OCI-LY1 (cell line): Measurements from ENCODE around the gene SELENOO.

ENCODE experiments used
- H2AFZ ChIP-seq: fragments of 200-600 bp; sonication (generic), shearing (Covaris generic); 2 replicates; pipeline ENCODE4 v1.6.0; 2014; ENCODE audit warnings: antibody characterized with exemption, mild to moderate bottlenecking, low read length
- H3F3A ChIP-seq: fragments of 200-600 bp; sonication (generic), shearing (Covaris generic); 2 replicates; pipeline ENCODE4 v1.6.0; 2014; ENCODE audit warnings: mild to moderate bottlenecking, antibody characterized with exemption, low read length, moderate library complexity; ENCODE audit not compliant: insufficient read depth
- H3K27ac ChIP-seq: fragments of 200-600 bp; sonication (generic); 2 replicates; pipeline ENCODE4 v1.5.1; 2014; ENCODE audit warnings: low read length, mixed run types, mild to moderate bottlenecking, low read depth; ENCODE audit not compliant: poor library complexity, severe bottlenecking
- H3K27me3 ChIP-seq: fragments of 200-600 bp; sonication (generic); 2 replicates; pipeline ENCODE4 v1.6.0; 2014; ENCODE audit warnings: antibody characterized with exemption, mild to moderate bottlenecking, low read length, moderate library complexity; ENCODE audit not compliant: insufficient read depth
- H3K36me3 ChIP-seq: fragments of 200-600 bp; sonication (generic); 2 replicates; pipeline ENCODE4 v1.6.1; 2014; ENCODE audit warnings: mild to moderate bottlenecking, antibody characterized with exemption, low read length, moderate library complexity, mixed read lengths; ENCODE audit not compliant: insufficient read depth
- H3K4me1 ChIP-seq: fragments of 200-600 bp; sonication (generic); 2 replicates; pipeline ENCODE4 v1.5.1; 2014; ENCODE audit warnings: mild to moderate bottlenecking, low read length, moderate library complexity; ENCODE audit not compliant: insufficient read depth, severe bottlenecking
- H3K4me2 ChIP-seq: fragments of 200-600 bp; sonication (generic), shearing (Covaris generic); 2 replicates; pipeline ENCODE4 v1.6.1; 2014; ENCODE audit warnings: low read length
- H3K4me3 ChIP-seq: fragments of 200-600 bp; sonication (generic); 2 replicates; pipeline ENCODE4 v1.5.1; 2014; ENCODE audit warnings: low read length, low read depth, mild to moderate bottlenecking, mixed read lengths; ENCODE audit not compliant: poor library complexity, severe bottlenecking
- H3K79me2 ChIP-seq: fragments of 200-600 bp; shearing (Covaris generic); 2 replicates; pipeline ENCODE4 v1.6.1; 2016; ENCODE audit warnings: mixed run types, low read length, mixed read lengths; ENCODE audit not compliant: insufficient read depth
- H3K9ac ChIP-seq: fragments of 200-600 bp; sonication (generic), shearing (Covaris generic); 2 replicates; pipeline ENCODE4 v1.6.1; 2014; ENCODE audit warnings: mild to moderate bottlenecking, low read length, mixed read lengths
- H3K9me2 ChIP-seq: fragments of 200-600 bp; sonication (generic), shearing (Covaris generic); 2 replicates; pipeline ENCODE4 v1.6.1; 2014; ENCODE audit warnings: low read depth, mild to moderate bottlenecking, low read length, mixed read lengths
- H3K9me3 ChIP-seq: fragments of 200-600 bp; shearing (Covaris generic); 2 replicates; pipeline ENCODE4 v1.6.1; 2014; ENCODE audit warnings: low read length, mixed read lengths
- H4K20me1 ChIP-seq: fragments of 200-600 bp; sonication (generic), shearing (Covaris generic); 2 replicates; pipeline ENCODE4 v1.6.0; 2016; ENCODE audit warnings: mild to moderate bottlenecking, low read length; ENCODE audit not compliant: insufficient read depth
- EZH2 ChIP-seq: fragments of 200-600 bp; sonication (generic), shearing (Covaris generic); IDR thresholded peaks from 2 replicates; pipeline ENCODE4 v1.8.0; 2017; ENCODE audit warnings: borderline replicate concordance, mixed run types, mild to moderate bottlenecking, antibody characterized with exemption, low read length, moderate library complexity, mixed read lengths
- TF ChIP-seq, protein P1 (sequence below): fragments of 200-600 bp; sonication (generic), shearing (Covaris generic); IDR thresholded peaks from 2 replicates; pipeline ENCODE4 v1.5.1; 2017; ENCODE audit warnings: mild to moderate bottlenecking, antibody characterized with exemption, low read length, moderate library complexity, mixed read lengths

The SELENOO gene

GRCh38 chr22:50205781-50206569 lies 5.2 kb downstream of the SELENOO start:
- peak overlapping the region; percentile 71 for H3K27ac ChIP-seq
- peaks cover 64% of the 10 kb centered on the region for H3K36me3 ChIP-seq
- TF ChIP-seq EZH2 = no peak
- TF ChIP-seq, protein P1, sequence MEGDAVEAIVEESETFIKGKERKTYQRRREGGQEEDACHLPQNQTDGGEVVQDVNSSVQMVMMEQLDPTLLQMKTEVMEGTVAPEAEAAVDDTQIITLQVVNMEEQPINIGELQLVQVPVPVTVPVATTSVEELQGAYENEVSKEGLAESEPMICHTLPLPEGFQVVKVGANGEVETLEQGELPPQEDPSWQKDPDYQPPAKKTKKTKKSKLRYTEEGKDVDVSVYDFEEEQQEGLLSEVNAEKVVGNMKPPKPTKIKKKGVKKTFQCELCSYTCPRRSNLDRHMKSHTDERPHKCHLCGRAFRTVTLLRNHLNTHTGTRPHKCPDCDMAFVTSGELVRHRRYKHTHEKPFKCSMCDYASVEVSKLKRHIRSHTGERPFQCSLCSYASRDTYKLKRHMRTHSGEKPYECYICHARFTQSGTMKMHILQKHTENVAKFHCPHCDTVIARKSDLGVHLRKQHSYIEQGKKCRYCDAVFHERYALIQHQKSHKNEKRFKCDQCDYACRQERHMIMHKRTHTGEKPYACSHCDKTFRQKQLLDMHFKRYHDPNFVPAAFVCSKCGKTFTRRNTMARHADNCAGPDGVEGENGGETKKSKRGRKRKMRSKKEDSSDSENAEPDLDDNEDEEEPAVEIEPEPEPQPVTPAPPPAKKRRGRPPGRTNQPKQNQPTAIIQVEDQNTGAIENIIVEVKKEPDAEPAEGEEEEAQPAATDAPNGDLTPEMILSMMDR = no peak
- no peak overlapping the region for H3K4me3 ChIP-seq
- H3K9me2 ChIP-seq = no peaks in the 10 kb centered on the region
- no peak overlapping the region for H3K4me2 ChIP-seq
- peaks cover 44% of the 10 kb centered on the region for H3K4me1 ChIP-seq
- H4K20me1 ChIP-seq = no peaks in the 10 kb centered on the region
- H3K27me3 ChIP-seq = no peaks in the 10 kb centered on the region
- H2AFZ ChIP-seq = no peak overlapping the region
- no peak overlapping the region for H3K9ac ChIP-seq
- peaks cover 25% of the 10 kb centered on the region for H3K79me2 ChIP-seq
- no peaks in the 10 kb centered on the region for H3K9me3 ChIP-seq
- H3F3A ChIP-seq = no peaks in the 10 kb centered on the region

- H3K4me2 ChIP-seq = no peak overlapping the region
- no peak overlapping the region for H3K9ac ChIP-seq
- H3K4me3 ChIP-seq = no peak overlapping the region
- no peaks in the 10 kb centered on the region for H3K9me3 ChIP-seq
- TF ChIP-seq EZH2 = no peak
- TF ChIP-seq, protein P1 = peak; percentile 66
- H3K27me3 ChIP-seq = no peaks in the 10 kb centered on the region
- H2AFZ ChIP-seq = no peak overlapping the region
- peaks cover 24% of the 10 kb centered on the region for H3K79me2 ChIP-seq
- H3K27ac ChIP-seq = peak overlapping the region; percentile 71
- H4K20me1 ChIP-seq = no peaks in the 10 kb centered on the region
- no peaks in the 10 kb centered on the region for H3F3A ChIP-seq
- no peaks in the 10 kb centered on the region for H3K9me2 ChIP-seq
- H3K36me3 ChIP-seq = peaks cover 70% of the 10 kb centered on the region
- H3K4me1 ChIP-seq = peaks cover 44% of the 10 kb centered on the region
Measured at GRCh38 chr22:50206599-50206998, 5.8 kb downstream of the SELENOO start.

DNA sequence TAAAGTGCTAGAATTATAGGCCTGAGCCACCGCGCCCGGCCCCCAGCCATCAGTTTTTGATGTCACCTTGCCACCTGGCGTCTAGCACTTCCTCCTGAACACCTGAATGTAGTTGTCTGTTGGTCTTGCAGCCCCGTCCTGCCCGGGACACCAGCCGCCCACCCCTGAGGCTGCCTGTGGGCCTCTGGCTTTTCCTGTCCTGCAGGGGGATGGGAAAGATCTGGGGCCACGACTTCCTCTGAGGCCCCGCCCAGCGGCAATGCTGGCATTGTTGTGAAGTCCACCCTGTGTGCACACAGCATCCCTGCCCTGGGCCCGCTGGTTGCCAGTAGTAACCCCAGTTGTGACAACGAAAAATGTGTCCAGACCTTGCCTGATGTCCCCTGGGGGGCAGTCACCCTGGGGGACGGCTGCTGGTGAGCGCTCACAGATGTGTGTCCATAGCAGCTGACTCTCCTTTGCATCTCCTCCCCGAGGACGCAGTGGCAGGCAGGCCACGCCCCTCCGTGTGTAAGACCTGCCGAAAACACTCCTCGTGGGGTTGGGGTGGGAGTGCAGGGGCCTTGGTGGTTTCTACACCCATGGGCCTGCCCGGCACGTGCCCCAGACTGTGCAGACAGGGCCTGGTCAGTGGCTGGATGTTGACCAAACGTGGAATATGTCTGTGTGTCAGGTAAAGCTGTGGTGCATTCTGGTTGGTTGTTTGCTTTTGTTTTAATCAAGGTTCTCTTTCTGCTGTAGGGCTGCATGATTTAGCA lies 6.8 kb downstream of the SELENOO start:
- no peak overlapping the region for H3K9ac ChIP-seq
- peaks cover 21% of the 10 kb centered on the region for H3K79me2 ChIP-seq
- H4K20me1 ChIP-seq = no peaks in the 10 kb centered on the region
- peak overlapping the region; percentile 71 for H3K27ac ChIP-seq
- H3K9me2 ChIP-seq = no peaks in the 10 kb centered on the region
- no peak overlapping the region for H3K4me3 ChIP-seq
- peaks cover 77% of the 10 kb centered on the region for H3K36me3 ChIP-seq
- TF ChIP-seq, protein P1 = no peak
- no peak for TF ChIP-seq EZH2
- no peaks in the 10 kb centered on the region for H3K27me3 ChIP-seq
- no peaks in the 10 kb centered on the region for H3F3A ChIP-seq
- no peak overlapping the region for H3K4me2 ChIP-seq
- no peaks in the 10 kb centered on the region for H3K9me3 ChIP-seq
- H3K4me1 ChIP-seq = peaks cover 34% of the 10 kb centered on the region
- H2AFZ ChIP-seq = no peak overlapping the region
